K562 (cell line): ENCODE measurements around the gene LMX1B.

Experiments used
- CHD7 ChIP-seq: fragments of 200-600 bp; sonication (generic); IDR thresholded peaks from one replicate; pipeline ENCODE4 v1.6.1; 2012; ENCODE audit warnings: mild to moderate bottlenecking, low read depth, low read length, inconsistent platforms
- CTCF ChIP-seq, 3 experiments: IDR thresholded peaks in 2 of 3; conservative IDR thresholded peaks in 1 of 3; 2 replicates each; pipeline ENCODE4 v1.5.1; 2011 to 2012; ENCODE audit warnings: low read length in 3 of 3, mild to moderate bottlenecking in 3 of 3, control low read depth in 2 of 3, improper control_type of control experiment in 1 of 3, inconsistent platforms in 1 of 3, low read depth in 1 of 3, mixed read lengths in 1 of 3, moderate library complexity in 1 of 3; ENCODE audit not compliant: insufficient read depth in 2 of 3
- MAFK ChIP-seq: IDR thresholded peaks from 2 replicates; pipeline ENCODE4 v1.6.1; 2011; ENCODE audit warnings: low read length, improper control_type of control experiment
- MAX ChIP-seq: sonication (generic); formaldehyde crosslinking; IDR thresholded peaks from 2 replicates; pipeline ENCODE4 v1.9.0; 2022; ENCODE audit warnings: mild to moderate bottlenecking, missing genetic modification reagents
- MYC ChIP-seq, 2 experiments: fragments of 250-450 bp in 1 of 2; sonication (Bioruptor Pico) in 1 of 2; IDR thresholded peaks; 2 replicates each; pipeline versions ENCODE4 v1.5.1 to v1.6.1; 2012 to 2021; ENCODE audit warnings: low read depth in 2 of 2, borderline replicate concordance in 1 of 2, improper control_type of control experiment in 1 of 2, low read length in 1 of 2, mild to moderate bottlenecking in 1 of 2, moderate library complexity in 1 of 2
- POLR2A ChIP-seq: fragments of 450-650 bp; conservative IDR thresholded peaks from 2 replicates; pipeline ENCODE4 v1.6.1; 2016
- RNF2 ChIP-seq: sonication (generic); IDR thresholded peaks from 2 replicates; pipeline ENCODE4 v1.6.1; 2016

- TF ChIP-seq MAX (CRISPR knock-in tag) (no peak), MAFK (no peak), CTCF (IDR thresholded peaks at IDR 0.05 in 2 of 3, conservative IDR thresholded peaks at IDR 0.05 in 1 of 3; ENCODE audit: insufficient read depth in 2 of 3, low read depth in 1 of 3, low read length in 3 of 3) (no peak), POLR2A (no peak), MYC (IDR thresholded peaks at IDR 0.05; ENCODE audit: low read depth, low read length) (no peak), MYC (CRISPR knock-in tag; IDR thresholded peaks at IDR 0.05; ENCODE audit: borderline replicate concordance, low read depth) (no peak), CHD7 (no peak), RNF2 (no peak)
These were observed 63.7 kb downstream of the LMX1B start for GRCh38 chr9:126677188-126678084.
